ENCODE measurements around the gene PSMC3IP. TPM values are rescaled to one million over a fixed set of nuclear protein-coding genes. Genes with fewer than 3 reads are reported as not detected.

The PSMC3IP gene
- total RNA-seq, 1 experiment from 2014 or later = 19.2 TPM

GRCh38 chr17:42548070-42548837 lies 29.3 kb downstream of the PSMC3IP start:
- ChIA-PET POLR2A (interaction anchor here (0.5 kb wide), 1 partner anchor 219 kb away, joined by 5 read pairs; no protein-coding TSS in a partner anchor), CTCF (interaction anchor here (1.0 to 1.1 kb wide), 2 partner anchors 17 to 215 kb away, joined by 3 read pairs; no protein-coding TSS in a partner anchor)
- Histone ChIP-seq H3K27ac (ENCODE audit: low read length) (peak overlapping the region; percentile 26), H3K4me1 (ENCODE audit: control insufficient read depth, insufficient read depth, low read length) (peaks cover 10% of the 10 kb centered on the region; the same call in 1 of the 2 replicates), H3K36me3 (ENCODE audit: control insufficient read depth, insufficient read depth, low read length) (no peaks in the 10 kb centered on the region), H3K9me3 (ENCODE audit: control insufficient read depth, insufficient read depth, low read depth, low read length) (no peaks in the 10 kb centered on the region), H3K27me3 (ENCODE audit: control insufficient read depth, insufficient read depth, low read length) (no peaks in the 10 kb centered on the region), H3K4me3 (ENCODE audit: low read depth in 2 of 2, low read length in 2 of 2) (peak overlapping the region; percentile 36 to 52)
- DNase-seq (ENCODE audit: low read depth, low spot score) = no peak
- ATAC-seq = peak; percentile 91
- in situ Hi-C loops (cut with HindIII; ENCODE audit: low pct_unique_long_range_greater_than_20kb, low sequenced_read_pairs) (no loop called here), intact Hi-C loops (cut with micrococcal nuclease; ENCODE audit: unreplicated experiment) (no loop called here)
- no TSS peak for BruUV-seq (replicated peaks)
- TF ChIP-seq REST (IDR thresholded peaks at IDR 0.05; ENCODE audit: insufficient read depth in 1 of 2, low read depth in 2 of 2, low read length in 1 of 2) (no peak), TCF7L2 (IDR thresholded peaks at IDR 0.05; ENCODE audit: low read depth, low read length) (no peak), SIN3A (IDR thresholded peaks at IDR 0.05; ENCODE audit: borderline replicate concordance, insufficient read depth, low read depth, low read length) (0 out of 2 replicates have a peak, but pooled peaks have one; percentile 43), POLR2AphosphoS5 (IDR thresholded peaks at IDR 0.05; ENCODE audit: low read depth, low read length) (peak; percentile 29; the same call in 1 of the 2 replicates)
- TF ChIP-seq, protein P1, sequence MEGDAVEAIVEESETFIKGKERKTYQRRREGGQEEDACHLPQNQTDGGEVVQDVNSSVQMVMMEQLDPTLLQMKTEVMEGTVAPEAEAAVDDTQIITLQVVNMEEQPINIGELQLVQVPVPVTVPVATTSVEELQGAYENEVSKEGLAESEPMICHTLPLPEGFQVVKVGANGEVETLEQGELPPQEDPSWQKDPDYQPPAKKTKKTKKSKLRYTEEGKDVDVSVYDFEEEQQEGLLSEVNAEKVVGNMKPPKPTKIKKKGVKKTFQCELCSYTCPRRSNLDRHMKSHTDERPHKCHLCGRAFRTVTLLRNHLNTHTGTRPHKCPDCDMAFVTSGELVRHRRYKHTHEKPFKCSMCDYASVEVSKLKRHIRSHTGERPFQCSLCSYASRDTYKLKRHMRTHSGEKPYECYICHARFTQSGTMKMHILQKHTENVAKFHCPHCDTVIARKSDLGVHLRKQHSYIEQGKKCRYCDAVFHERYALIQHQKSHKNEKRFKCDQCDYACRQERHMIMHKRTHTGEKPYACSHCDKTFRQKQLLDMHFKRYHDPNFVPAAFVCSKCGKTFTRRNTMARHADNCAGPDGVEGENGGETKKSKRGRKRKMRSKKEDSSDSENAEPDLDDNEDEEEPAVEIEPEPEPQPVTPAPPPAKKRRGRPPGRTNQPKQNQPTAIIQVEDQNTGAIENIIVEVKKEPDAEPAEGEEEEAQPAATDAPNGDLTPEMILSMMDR (IDR thresholded peaks at IDR 0.05) = peak; percentile 74

- TF ChIP-seq REST (IDR thresholded peaks at IDR 0.05; ENCODE audit: insufficient read depth in 1 of 2, low read depth in 2 of 2, low read length in 1 of 2) (no peak), TCF7L2 (IDR thresholded peaks at IDR 0.05; ENCODE audit: low read depth, low read length) (no peak), POLR2AphosphoS5 (IDR thresholded peaks at IDR 0.05; ENCODE audit: low read depth, low read length) (no peak), SIN3A (IDR thresholded peaks at IDR 0.05; ENCODE audit: borderline replicate concordance, insufficient read depth, low read depth, low read length) (no peak)
- TF ChIP-seq, protein P1 (IDR thresholded peaks at IDR 0.05) = no peak
- intact Hi-C loops (cut with micrococcal nuclease; ENCODE audit: unreplicated experiment) (no loop called here), in situ Hi-C loops (cut with HindIII; ENCODE audit: low pct_unique_long_range_greater_than_20kb, low sequenced_read_pairs) (no loop called here)
- Histone ChIP-seq H3K27me3 (ENCODE audit: control insufficient read depth, insufficient read depth, low read length) (no peaks in the 10 kb centered on the region), H3K4me3 (ENCODE audit: low read depth in 2 of 2, low read length in 2 of 2) (peak overlapping the region; percentile 36 to 52), H3K36me3 (ENCODE audit: control insufficient read depth, insufficient read depth, low read length) (no peaks in the 10 kb centered on the region), H3K4me1 (ENCODE audit: control insufficient read depth, insufficient read depth, low read length) (peaks cover 6% of the 10 kb centered on the region; the same call in 1 of the 2 replicates), H3K27ac (ENCODE audit: low read length) (no peak overlapping the region), H3K9me3 (ENCODE audit: control insufficient read depth, insufficient read depth, low read depth, low read length) (no peaks in the 10 kb centered on the region)
- DNase-seq (ENCODE audit: low read depth, low spot score) (no peak), ATAC-seq (peak; percentile 17; the same call in 1 of the 2 replicates)
- BruUV-seq (replicated peaks) = no TSS peak
- ChIA-PET CTCF (interaction anchor here (1.0 to 1.1 kb wide), 2 partner anchors 18 to 216 kb away, joined by 3 read pairs; no protein-coding TSS in a partner anchor), POLR2A (interaction anchor here (0.5 kb wide), 1 partner anchor 219 kb away, joined by 5 read pairs; no protein-coding TSS in a partner anchor)
Observed at GRCh38 chr17:42547698-42548069, 29.8 kb downstream of the PSMC3IP start.
